ENCODE results near the gene EPB41L3. TPM values are rescaled to one million over a fixed set of nuclear protein-coding genes. Genes with fewer than 3 reads are reported as not detected.

The EPB41L3 gene
- total RNA-seq, 1 donor from 2014 or later: 6.3 TPM

GRCh38 chr18:5380586-5380985 is 163.2 kb downstream of the EPB41L3 start:
- no peaks in the 10 kb centered on the region for H3K9me3 ChIP-seq (replicated peaks)
- H3K27ac ChIP-seq (replicated peaks): no peak overlapping the region
- H3K36me3 ChIP-seq: no peaks in the 10 kb centered on the region
- no peaks in the 10 kb centered on the region for H3K4me1 ChIP-seq
- TF ChIP-seq CTCF (IDR thresholded peaks at IDR 0.05; ENCODE audit: borderline replicate concordance): no peak
- H3K27me3 ChIP-seq (ENCODE audit: low read depth): no peaks in the 10 kb centered on the region
- no peak overlapping the region for H3K4me3 ChIP-seq
- no peak for DNase-seq
- intact Hi-C loops (cut with micrococcal nuclease): no loop called here

- no peaks in the 10 kb centered on the region for H3K9me3 ChIP-seq (replicated peaks)
- H3K36me3 ChIP-seq: no peaks in the 10 kb centered on the region
- H3K4me3 ChIP-seq: no peak overlapping the region
- no peak overlapping the region for H3K27ac ChIP-seq (replicated peaks)
- H3K27me3 ChIP-seq (ENCODE audit: low read depth): no peaks in the 10 kb centered on the region
- no peak for TF ChIP-seq CTCF (IDR thresholded peaks at IDR 0.05; ENCODE audit: borderline replicate concordance)
- DNase-seq: no peak
- intact Hi-C loops (cut with micrococcal nuclease): no loop called here
- no peaks in the 10 kb centered on the region for H3K4me1 ChIP-seq
Measured at GRCh38 chr18:5376986-5377385, 166.8 kb downstream of the EPB41L3 start.

DNA sequence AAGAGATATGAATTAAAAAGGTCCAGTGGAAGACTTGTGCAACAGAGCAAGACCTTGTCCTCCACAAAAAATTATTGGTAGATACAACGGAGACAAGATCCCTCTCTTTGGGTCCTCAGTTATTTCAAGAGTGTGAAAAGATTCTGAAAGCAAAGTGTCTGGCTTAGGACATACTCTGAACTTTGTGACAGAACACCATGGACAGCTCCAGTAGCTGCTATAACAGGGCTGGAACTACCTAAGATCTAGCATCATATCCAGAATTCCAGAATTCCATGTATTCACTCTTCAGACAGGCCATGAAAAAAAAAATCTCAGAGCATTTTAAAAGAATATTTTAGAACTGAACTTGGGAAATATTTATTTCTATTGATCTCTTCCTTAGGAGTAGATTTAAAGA is 173.5 kb downstream of the EPB41L3 start:
- no peaks in the 10 kb centered on the region for H3K9me3 ChIP-seq (replicated peaks)
- H3K27ac ChIP-seq (replicated peaks): no peak overlapping the region
- H3K4me1 ChIP-seq: no peaks in the 10 kb centered on the region
- H3K36me3 ChIP-seq: no peaks in the 10 kb centered on the region
- no peak for TF ChIP-seq CTCF (IDR thresholded peaks at IDR 0.05; ENCODE audit: borderline replicate concordance)
- H3K4me3 ChIP-seq: no peak overlapping the region
- intact Hi-C loops (cut with micrococcal nuclease): no loop called here
- H3K27me3 ChIP-seq (ENCODE audit: low read depth): no peaks in the 10 kb centered on the region
- DNase-seq: no peak

- intact Hi-C loops (cut with micrococcal nuclease): no loop called here
- Histone ChIP-seq H3K27me3 (ENCODE audit: low read depth) (peaks cover 8% of the 10 kb centered on the region), H3K4me1 (no peaks in the 10 kb centered on the region), H3K9me3 (replicated peaks) (no peaks in the 10 kb centered on the region), H3K4me3 (no peak overlapping the region), H3K27ac (replicated peaks) (no peak overlapping the region), H3K36me3 (no peaks in the 10 kb centered on the region)
- TF ChIP-seq CTCF (IDR thresholded peaks at IDR 0.05; ENCODE audit: borderline replicate concordance): no peak
- no peak for DNase-seq
Measured at GRCh38 chr18:5369513-5369912, 174.3 kb downstream of the EPB41L3 start.

GRCh38 chr18:5365443-5365842 is 178.4 kb downstream of the EPB41L3 start:
- Histone ChIP-seq H3K9me3 (replicated peaks) (no peaks in the 10 kb centered on the region), H3K4me1 (no peaks in the 10 kb centered on the region), H3K27ac (replicated peaks) (no peak overlapping the region), H3K4me3 (no peak overlapping the region), H3K27me3 (ENCODE audit: low read depth) (peaks cover 8% of the 10 kb centered on the region), H3K36me3 (no peaks in the 10 kb centered on the region)
- no peak for TF ChIP-seq CTCF (IDR thresholded peaks at IDR 0.05; ENCODE audit: borderline replicate concordance)
- intact Hi-C loops (cut with micrococcal nuclease): no loop called here
- DNase-seq: no peak

- TF ChIP-seq CTCF (IDR thresholded peaks at IDR 0.05; ENCODE audit: borderline replicate concordance): no peak
- Histone ChIP-seq H3K27me3 (ENCODE audit: low read depth) (no peaks in the 10 kb centered on the region), H3K9me3 (replicated peaks) (peaks cover 19% of the 10 kb centered on the region), H3K4me1 (no peaks in the 10 kb centered on the region), H3K27ac (replicated peaks) (no peak overlapping the region), H3K36me3 (no peaks in the 10 kb centered on the region), H3K4me3 (no peak overlapping the region)
- DNase-seq: no peak
- intact Hi-C loops (cut with micrococcal nuclease): no loop called here
Measured at GRCh38 chr18:5350636-5351035, 193.2 kb downstream of the EPB41L3 start.

All from left ventricle myocardium inferior (tissue), 1 donor.